ENCODE data around the gene KLHDC8B.
A peak's percentile ranks its signal among the peaks of the same experiment; 100 is the strongest.

KLHDC8B gene

DNA sequence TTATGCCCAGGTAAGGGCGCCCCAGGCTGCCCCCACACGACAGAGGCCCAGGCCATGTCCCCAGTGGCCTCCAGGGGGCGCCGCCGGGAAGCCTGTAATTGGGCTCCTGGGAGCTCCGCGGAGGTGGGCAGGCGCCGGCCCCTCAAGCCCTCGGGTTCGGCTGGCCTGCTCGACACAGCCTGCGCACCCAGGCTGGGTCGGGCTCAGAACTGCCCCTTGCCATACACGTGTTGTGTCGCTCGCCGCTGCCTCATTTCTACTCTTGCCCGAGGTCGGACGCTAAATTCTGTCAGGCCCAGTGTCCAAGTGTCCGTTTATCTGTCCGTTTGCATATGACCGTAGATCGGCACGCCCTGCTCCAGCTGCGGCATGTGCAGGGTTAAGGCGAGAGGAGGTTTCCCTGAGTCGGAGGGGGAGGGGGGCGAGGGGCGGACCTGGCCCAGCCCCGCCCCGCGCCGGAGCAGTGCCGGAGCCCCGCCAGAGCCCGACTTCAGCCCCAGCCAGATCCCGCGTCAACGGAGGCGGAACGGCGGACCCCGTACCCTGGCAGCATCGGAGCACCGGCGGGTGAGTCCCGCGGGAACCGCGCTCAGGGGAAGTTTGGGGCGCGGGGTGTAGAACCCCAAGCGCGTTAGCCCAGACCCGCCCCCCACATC is at the start of gene KLHDC8B:
KLHDC8B (plus strand) TSS at position 480 of the 656 bp plus-strand sequence. CDS start 1,172 bp downstream, outside the sequence.
- in situ Hi-C loops (cut with MboI; ENCODE audit: low sequenced_read_pairs, unreplicated experiment) = loop anchor here (25.0 kb wide), 1 partner anchor 266 kb away; the partner anchor contains the start of gene NICN1
- TF ChIP-seq, protein P1, sequence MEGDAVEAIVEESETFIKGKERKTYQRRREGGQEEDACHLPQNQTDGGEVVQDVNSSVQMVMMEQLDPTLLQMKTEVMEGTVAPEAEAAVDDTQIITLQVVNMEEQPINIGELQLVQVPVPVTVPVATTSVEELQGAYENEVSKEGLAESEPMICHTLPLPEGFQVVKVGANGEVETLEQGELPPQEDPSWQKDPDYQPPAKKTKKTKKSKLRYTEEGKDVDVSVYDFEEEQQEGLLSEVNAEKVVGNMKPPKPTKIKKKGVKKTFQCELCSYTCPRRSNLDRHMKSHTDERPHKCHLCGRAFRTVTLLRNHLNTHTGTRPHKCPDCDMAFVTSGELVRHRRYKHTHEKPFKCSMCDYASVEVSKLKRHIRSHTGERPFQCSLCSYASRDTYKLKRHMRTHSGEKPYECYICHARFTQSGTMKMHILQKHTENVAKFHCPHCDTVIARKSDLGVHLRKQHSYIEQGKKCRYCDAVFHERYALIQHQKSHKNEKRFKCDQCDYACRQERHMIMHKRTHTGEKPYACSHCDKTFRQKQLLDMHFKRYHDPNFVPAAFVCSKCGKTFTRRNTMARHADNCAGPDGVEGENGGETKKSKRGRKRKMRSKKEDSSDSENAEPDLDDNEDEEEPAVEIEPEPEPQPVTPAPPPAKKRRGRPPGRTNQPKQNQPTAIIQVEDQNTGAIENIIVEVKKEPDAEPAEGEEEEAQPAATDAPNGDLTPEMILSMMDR (IDR thresholded peaks at IDR 0.05; ENCODE audit: borderline replicate concordance, control extremely low read depth, extremely low read depth, insufficient read depth, missing control alignments) = peak; percentile 93
- peak; percentile 94 for DNase-seq (ENCODE audit: low spot score)

DNA sequence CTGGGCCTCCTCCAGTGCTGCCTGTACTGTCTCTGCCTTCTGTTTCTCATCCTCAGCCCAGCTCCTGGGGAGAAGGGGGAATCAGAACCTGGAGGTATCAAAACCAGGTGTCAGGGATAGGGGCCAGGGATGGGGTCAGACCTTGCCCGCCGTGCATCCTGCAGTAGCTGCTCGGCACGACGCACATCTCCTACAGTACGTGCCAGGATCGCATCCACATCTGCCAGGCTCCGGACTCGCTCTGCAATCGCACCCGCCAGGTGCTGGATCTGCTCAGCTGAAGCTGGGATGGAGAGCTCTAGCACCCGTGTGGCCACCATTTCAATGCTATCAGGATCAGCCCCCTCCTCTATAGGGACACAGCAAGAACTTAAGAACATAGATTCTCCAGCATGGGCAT is 49.4 kb upstream of the KLHDC8B start:
- in situ Hi-C loops (cut with MboI; ENCODE audit: low sequenced_read_pairs, unreplicated experiment) = no loop called here
- no peak for DNase-seq (ENCODE audit: low spot score)
- TF ChIP-seq, protein P1 (IDR thresholded peaks at IDR 0.05; ENCODE audit: borderline replicate concordance, control extremely low read depth, extremely low read depth, insufficient read depth, missing control alignments) = no peak

DNA sequence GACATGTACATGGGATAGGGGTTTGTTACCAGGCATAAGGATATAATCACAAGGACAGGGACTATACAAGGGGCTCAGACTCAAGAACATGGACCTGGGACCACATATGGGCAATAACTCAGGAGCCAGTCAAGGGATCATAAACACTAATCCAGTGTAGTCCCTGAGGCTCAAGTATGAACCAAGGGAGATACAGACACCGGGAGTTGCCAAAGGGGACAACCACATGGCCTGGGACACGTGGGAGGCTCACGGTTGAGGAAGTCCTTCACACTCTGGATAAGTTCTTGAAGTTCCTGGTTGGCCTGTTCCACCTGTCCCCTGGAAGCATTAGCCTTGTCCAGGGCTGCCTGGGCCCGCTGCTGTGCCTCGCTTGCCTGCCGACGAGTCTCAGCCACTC is 48.9 kb upstream of the KLHDC8B start:
- DNase-seq (ENCODE audit: low spot score) = no peak
- in situ Hi-C loops (cut with MboI; ENCODE audit: low sequenced_read_pairs, unreplicated experiment) = no loop called here

DNA sequence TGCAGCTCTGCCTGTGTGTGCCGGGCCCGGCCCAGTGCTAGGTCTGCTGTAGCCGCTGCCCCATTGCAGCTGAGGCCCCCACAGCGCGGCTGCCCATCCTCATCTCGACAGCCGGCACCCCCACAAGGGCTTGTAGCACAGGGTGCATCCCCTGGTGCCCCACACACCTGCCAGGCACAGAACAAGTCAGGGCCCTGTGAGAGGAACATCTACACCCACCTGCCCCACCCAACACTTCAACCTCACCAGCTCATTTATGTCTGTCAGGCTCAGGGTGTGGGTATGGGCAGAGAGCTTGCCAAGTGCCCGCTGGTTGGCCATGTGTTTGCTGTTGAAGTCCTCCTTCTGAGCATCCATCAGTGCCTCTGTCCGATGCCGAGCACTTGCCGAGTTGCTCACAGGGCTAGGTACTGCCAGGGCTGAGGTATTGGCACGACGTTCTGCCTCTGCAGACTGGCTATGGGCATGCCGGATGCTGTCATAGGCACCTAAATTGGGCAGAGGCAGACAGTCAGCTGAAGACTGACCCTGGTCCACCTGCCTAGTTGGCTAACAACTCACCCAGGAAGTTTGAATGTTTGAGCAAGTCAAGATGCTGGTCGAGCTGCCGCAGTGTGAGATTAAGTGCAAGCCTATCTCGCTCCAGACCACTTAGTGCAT is 48.4 kb upstream of the KLHDC8B start:
- TF ChIP-seq, protein P1 (IDR thresholded peaks at IDR 0.05; ENCODE audit: borderline replicate concordance, control extremely low read depth, extremely low read depth, insufficient read depth, missing control alignments) = no peak
- DNase-seq (ENCODE audit: low spot score) = no peak
- in situ Hi-C loops (cut with MboI; ENCODE audit: low sequenced_read_pairs, unreplicated experiment) = no loop called here

More for the DNA sequence above, 48.9 kb upstream of the KLHDC8B start:
- TF ChIP-seq, protein P1 (IDR thresholded peaks at IDR 0.05; ENCODE audit: borderline replicate concordance, control extremely low read depth, extremely low read depth, insufficient read depth, missing control alignments) = no peak

DNA sequence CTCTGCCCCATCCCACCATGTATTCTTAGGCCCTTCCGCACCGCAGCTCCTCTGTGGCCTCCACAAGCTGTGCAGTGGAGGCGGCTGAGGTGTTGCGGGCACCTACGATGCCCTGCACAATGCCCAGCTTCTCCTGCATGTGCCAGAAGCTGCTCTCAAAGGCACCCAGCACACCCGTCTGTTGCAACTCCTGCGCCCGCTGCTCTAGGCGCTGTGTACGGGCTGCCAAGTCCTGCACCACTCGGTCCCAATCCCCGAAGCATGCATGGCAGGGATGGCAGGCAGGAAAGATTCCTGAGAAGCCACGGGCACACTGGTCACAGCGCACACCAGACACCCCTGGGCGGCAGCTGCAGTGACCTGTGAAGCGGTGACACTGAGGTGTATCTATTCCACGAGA is 47.7 kb upstream of the KLHDC8B start:
- no peak for DNase-seq (ENCODE audit: low spot score)
- in situ Hi-C loops (cut with MboI; ENCODE audit: low sequenced_read_pairs, unreplicated experiment) = no loop called here
- TF ChIP-seq, protein P1 (IDR thresholded peaks at IDR 0.05; ENCODE audit: borderline replicate concordance, control extremely low read depth, extremely low read depth, insufficient read depth, missing control alignments) = no peak

DNA sequence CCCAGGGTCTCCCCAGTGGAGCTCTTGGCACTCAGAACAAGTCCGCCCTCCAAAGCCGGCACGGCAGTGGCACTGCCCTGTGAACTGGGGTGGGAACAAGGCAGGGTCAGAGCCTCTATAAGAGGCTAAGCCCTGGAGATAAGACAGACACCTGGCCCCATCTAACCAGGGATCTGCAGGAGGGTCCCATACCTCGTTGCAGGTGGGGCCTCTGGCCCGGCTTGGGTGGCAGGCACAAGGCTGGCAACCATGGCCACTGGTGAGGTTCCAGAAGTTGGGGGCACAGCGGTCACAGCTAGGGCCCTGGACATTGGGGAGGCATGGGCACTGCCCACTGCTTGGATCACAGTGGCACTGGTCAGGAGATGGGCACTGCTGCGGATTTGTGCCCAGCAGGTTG is 47.2 kb upstream of the KLHDC8B start:
- TF ChIP-seq, protein P1 (IDR thresholded peaks at IDR 0.05; ENCODE audit: borderline replicate concordance, control extremely low read depth, extremely low read depth, insufficient read depth, missing control alignments) = no peak
- no peak for DNase-seq (ENCODE audit: low spot score)
- in situ Hi-C loops (cut with MboI; ENCODE audit: low sequenced_read_pairs, unreplicated experiment) = no loop called here

Data from GM13976 (cell line).